Measurements from ENCODE around the gene TBC1D22A. TPM values are rescaled to one million over a fixed set of nuclear protein-coding genes. Genes with fewer than 3 reads are reported as not detected.

The TBC1D22A gene
- total RNA-seq, 4 donors from 2014 or later = 15.6 to 21.7 (median 20.5) TPM

GRCh38 chr22:46896568-46897245 lies 134.3 kb downstream of the TBC1D22A start:
- 91 to 94% methylated on average over 13 of the region's 13 CpGs for WGBS, 2 donors
- TF ChIP-seq POLR2A (IDR thresholded peaks at IDR 0.05) (no peak), CTCF (IDR thresholded peaks at IDR 0.05) (no peak)
- Histone ChIP-seq H3K9me3 (no peaks in the 10 kb centered on the region), H3K27ac (no peak overlapping the region), H3K4me3 (no peak overlapping the region), H3K27me3 (no peaks in the 10 kb centered on the region), H3K4me1 (peaks cover 0 to 23% (median 0%) of the 10 kb centered on the region in 3 donors), H3K36me3 (peaks cover 0 to 55% (median 0%) of the 10 kb centered on the region in 3 donors)
- intact Hi-C loops (cut with DNase I) = no loop called here
- DNase-seq = no peak

- intact Hi-C loops (cut with DNase I) = no loop called here
- WGBS, 2 donors = 77 to 92% methylated on average over 4 of the region's 4 CpGs
- no peak for DNase-seq
- peaks cover 0 to 54% (median 0%) of the 10 kb centered on the region in 3 donors for H3K36me3 ChIP-seq
- H3K4me3 ChIP-seq = no peak overlapping the region
- H3K9me3 ChIP-seq = no peaks in the 10 kb centered on the region
- no peak overlapping the region for H3K27ac ChIP-seq
- peaks cover 0 to 23% (median 0%) of the 10 kb centered on the region in 3 donors for H3K4me1 ChIP-seq
- H3K27me3 ChIP-seq = no peaks in the 10 kb centered on the region
- no peak for TF ChIP-seq CTCF (IDR thresholded peaks at IDR 0.05)
- no peak for TF ChIP-seq POLR2A (IDR thresholded peaks at IDR 0.05)
Measured at GRCh38 chr22:46897246-46897623, 134.8 kb downstream of the TBC1D22A start.

- no peak overlapping the region for H3K27ac ChIP-seq
- no peak for DNase-seq
- no peaks in the 10 kb centered on the region for H3K27me3 ChIP-seq
- 70 to 80% methylated on average over 5 of the region's 5 CpGs for WGBS, 2 donors
- no peaks in the 10 kb centered on the region for H3K9me3 ChIP-seq
- peaks cover 0 to 36% (median 0%) of the 10 kb centered on the region in 3 donors for H3K36me3 ChIP-seq
- peaks cover 0 to under 1% (median 0%) of the 10 kb centered on the region in 3 donors for H3K4me1 ChIP-seq
- no peak overlapping the region for H3K4me3 ChIP-seq
- intact Hi-C loops (cut with DNase I) = no loop called here
- TF ChIP-seq CTCF (IDR thresholded peaks at IDR 0.05) (no peak), POLR2A (IDR thresholded peaks at IDR 0.05) (no peak)
Measured at GRCh38 chr22:46900549-46900948, 138.1 kb downstream of the TBC1D22A start.

- TF ChIP-seq CTCF (IDR thresholded peaks at IDR 0.05) (no peak), POLR2A (IDR thresholded peaks at IDR 0.05) (no peak)
- intact Hi-C loops (cut with DNase I) = no loop called here
- no peak overlapping the region for H3K4me3 ChIP-seq
Measured at GRCh38 chr22:46902436-46902835, 140.0 kb downstream of the TBC1D22A start.

GRCh38 chr22:46902998-46903916 lies 140.8 kb downstream of the TBC1D22A start:
- TF ChIP-seq POLR2A (IDR thresholded peaks at IDR 0.05) (no peak), CTCF (IDR thresholded peaks at IDR 0.05) (no peak)
- no peaks in the 10 kb centered on the region for H3K4me1 ChIP-seq
- H3K27me3 ChIP-seq = no peaks in the 10 kb centered on the region
- 90 to 94% methylated on average over 6 to 18 of the region's 29 CpGs for WGBS, 2 donors
- H3K36me3 ChIP-seq = peaks cover 0 to 44% (median 0%) of the 10 kb centered on the region in 3 donors
- DNase-seq = no peak
- no peak overlapping the region for H3K4me3 ChIP-seq
- no peak overlapping the region for H3K27ac ChIP-seq
- H3K9me3 ChIP-seq = no peaks in the 10 kb centered on the region
- intact Hi-C loops (cut with DNase I) = no loop called here

More at GRCh38 chr22:46902436-46902835, 140.0 kb downstream of the TBC1D22A start:
- Histone ChIP-seq H3K9me3 (no peaks in the 10 kb centered on the region), H3K27ac (no peak overlapping the region), H3K27me3 (no peaks in the 10 kb centered on the region), H3K36me3 (peaks cover 0 to 36% (median 0%) of the 10 kb centered on the region in 3 donors), H3K4me1 (no peaks in the 10 kb centered on the region)
- whole genome bisulfite sequencing, 2 donors = 86 to 94% methylated on average over 11 to 14 of the region's 14 CpGs
- no peak for DNase-seq
